MM.1S (cell line): ENCODE results near the gene SLC25A34.

Source experiments
- DNase-seq: peaks from one replicate; pipeline ENCODE4 v3.0.0-alpha.2; 2015
- H2AFZ ChIP-seq: fragments of 300-600 bp; sonication (generic); 2 replicates; pipeline ENCODE4 v1.6.0; 2016; ENCODE audit warnings: antibody characterized with exemption, low read length
- H3F3A ChIP-seq: fragments of 300-600 bp; sonication (generic); 2 replicates; pipeline ENCODE4 v1.6.1; 2016; ENCODE audit warnings: mild to moderate bottlenecking, antibody characterized with exemption, low read length, moderate library complexity, mixed read lengths; ENCODE audit not compliant: insufficient read depth
- H3K27ac ChIP-seq: fragments of 300-600 bp; sonication (generic); 2 replicates; pipeline ENCODE4 v1.5.1; 2016; ENCODE audit warnings: mild to moderate bottlenecking, low read length
- H3K27me3 ChIP-seq: fragments of 300-600 bp; sonication (generic); replicated peaks from 2 replicates; pipeline ENCODE4 v1.6.0; 2016; ENCODE audit warnings: low read length; ENCODE audit not compliant: insufficient read depth
- H3K36me3 ChIP-seq: fragments of 300-600 bp; sonication (generic); replicated peaks from 2 replicates; pipeline ENCODE4 v1.6.1; 2016; ENCODE audit warnings: mild to moderate bottlenecking, low read length, mixed read lengths; ENCODE audit not compliant: insufficient read depth
- H3K4me1 ChIP-seq: fragments of 300-600 bp; sonication (generic); 2 replicates; pipeline ENCODE4 v1.6.1; 2016; ENCODE audit warnings: low read length, mixed read lengths
- H3K4me2 ChIP-seq: fragments of 300-600 bp; sonication (generic); 2 replicates; pipeline ENCODE4 v1.6.0; 2016; ENCODE audit warnings: low read depth, low read length
- H3K4me3 ChIP-seq: fragments of 300-600 bp; sonication (generic); 2 replicates; pipeline ENCODE4 v1.5.1; 2016; ENCODE audit warnings: low read length, mixed read lengths
- H3K79me2 ChIP-seq: fragments of 300-600 bp; sonication (generic); 2 replicates; pipeline ENCODE4 v1.6.1; 2016; ENCODE audit warnings: mixed run types, low read length, mixed read lengths
- H3K9ac ChIP-seq: fragments of 300-600 bp; sonication (generic); 2 replicates; pipeline ENCODE4 v1.6.1; 2016; ENCODE audit warnings: low read length, mixed read lengths
- H3K9me2 ChIP-seq: fragments of 300-600 bp; sonication (generic); replicated peaks from 2 replicates; pipeline ENCODE4 v1.6.1; 2016; ENCODE audit warnings: mild to moderate bottlenecking, low read length, mixed read lengths; ENCODE audit not compliant: insufficient read depth
- H3K9me3 ChIP-seq: fragments of 300-600 bp; sonication (generic); replicated peaks from 2 replicates; pipeline ENCODE4 v1.6.1; 2016; ENCODE audit warnings: mild to moderate bottlenecking, low read length, mixed read lengths; ENCODE audit not compliant: insufficient read depth
- H4K20me1 ChIP-seq: fragments of 300-600 bp; sonication (generic); 2 replicates; pipeline ENCODE4 v1.6.1; 2016; ENCODE audit warnings: mild to moderate bottlenecking, low read length, moderate library complexity, mixed read lengths; ENCODE audit not compliant: insufficient read depth
- EZH2 ChIP-seq: fragments of 300-600 bp; sonication (generic); optimal IDR thresholded peaks from 2 replicates; pipeline ENCODE3; 2017; ENCODE audit warnings: low read depth, mild to moderate bottlenecking, antibody characterized with exemption, low read length, mixed read lengths
- EZH2phosphoT487 ChIP-seq: fragments of 300-600 bp; sonication (generic); IDR thresholded peaks from 2 replicates; pipeline ENCODE4 v1.6.1; 2018; ENCODE audit warnings: antibody characterized with exemption, low read length
- TF ChIP-seq, protein P1 (sequence below): fragments of 300-600 bp; sonication (generic); IDR thresholded peaks from 2 replicates; pipeline ENCODE4 v1.5.1; 2016; ENCODE audit warnings: antibody characterized with exemption, low read length, mixed read lengths

Gene SLC25A34

GRCh38 chr1:15764890-15765289, 28.8 kb downstream of the SLC25A34 start:
- no peaks in the 10 kb centered on the region for H3K4me1 ChIP-seq
- no peak overlapping the region for H3K9ac ChIP-seq
- no peak for DNase-seq
- H4K20me1 ChIP-seq, result no peaks in the 10 kb centered on the region
- no peak overlapping the region for H3K4me3 ChIP-seq
- H3K27ac ChIP-seq, result no peak overlapping the region
- no peak overlapping the region for H2AFZ ChIP-seq
- H3F3A ChIP-seq, result no peaks in the 10 kb centered on the region
- H3K79me2 ChIP-seq, result no peaks in the 10 kb centered on the region
- H3K36me3 ChIP-seq, result no peaks in the 10 kb centered on the region
- peaks cover 17% of the 10 kb centered on the region for H3K27me3 ChIP-seq
- no peak overlapping the region for H3K4me2 ChIP-seq
- H3K9me2 ChIP-seq, result no peaks in the 10 kb centered on the region
- TF ChIP-seq EZH2phosphoT487 (no peak), EZH2 (no peak)
- TF ChIP-seq, protein P1, sequence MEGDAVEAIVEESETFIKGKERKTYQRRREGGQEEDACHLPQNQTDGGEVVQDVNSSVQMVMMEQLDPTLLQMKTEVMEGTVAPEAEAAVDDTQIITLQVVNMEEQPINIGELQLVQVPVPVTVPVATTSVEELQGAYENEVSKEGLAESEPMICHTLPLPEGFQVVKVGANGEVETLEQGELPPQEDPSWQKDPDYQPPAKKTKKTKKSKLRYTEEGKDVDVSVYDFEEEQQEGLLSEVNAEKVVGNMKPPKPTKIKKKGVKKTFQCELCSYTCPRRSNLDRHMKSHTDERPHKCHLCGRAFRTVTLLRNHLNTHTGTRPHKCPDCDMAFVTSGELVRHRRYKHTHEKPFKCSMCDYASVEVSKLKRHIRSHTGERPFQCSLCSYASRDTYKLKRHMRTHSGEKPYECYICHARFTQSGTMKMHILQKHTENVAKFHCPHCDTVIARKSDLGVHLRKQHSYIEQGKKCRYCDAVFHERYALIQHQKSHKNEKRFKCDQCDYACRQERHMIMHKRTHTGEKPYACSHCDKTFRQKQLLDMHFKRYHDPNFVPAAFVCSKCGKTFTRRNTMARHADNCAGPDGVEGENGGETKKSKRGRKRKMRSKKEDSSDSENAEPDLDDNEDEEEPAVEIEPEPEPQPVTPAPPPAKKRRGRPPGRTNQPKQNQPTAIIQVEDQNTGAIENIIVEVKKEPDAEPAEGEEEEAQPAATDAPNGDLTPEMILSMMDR, result no peak
- H3K9me3 ChIP-seq, result no peaks in the 10 kb centered on the region

DNA sequence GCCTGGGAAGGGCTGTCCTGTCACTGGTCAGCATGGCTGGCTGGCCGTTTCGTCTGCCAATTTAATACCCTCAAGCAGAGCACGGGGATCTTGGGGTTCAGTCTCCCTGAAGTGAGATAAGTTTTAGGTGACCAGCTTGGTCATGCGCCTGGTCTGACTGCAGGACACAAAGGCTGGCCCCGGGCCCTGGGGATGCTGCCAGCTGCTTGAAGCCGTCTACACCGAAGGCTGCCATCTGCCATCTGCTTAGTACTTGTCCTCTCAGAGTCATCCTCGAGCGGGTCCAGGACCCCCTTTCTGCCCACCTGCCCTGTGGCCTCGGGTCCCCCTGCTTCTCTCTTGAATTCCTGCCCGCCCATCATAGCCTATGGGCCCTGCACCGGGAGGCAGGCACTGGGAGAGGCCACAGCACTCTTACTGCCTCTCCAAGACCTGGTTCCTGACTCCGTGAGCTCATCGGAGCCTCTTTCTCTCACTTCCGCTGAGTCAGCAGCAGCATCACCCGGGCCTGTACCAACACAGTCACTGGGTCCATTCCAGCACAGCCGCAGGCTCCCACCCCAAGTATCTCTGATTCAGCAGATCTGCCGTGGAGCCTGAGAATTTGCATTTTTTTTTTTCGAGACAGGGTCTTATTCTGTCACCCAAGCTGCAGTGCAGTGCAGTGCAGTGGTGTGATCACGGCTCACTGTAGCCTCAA, 29.6 kb downstream of the SLC25A34 start:
- Histone ChIP-seq H3K4me2 (no peak overlapping the region), H3F3A (no peaks in the 10 kb centered on the region), H3K27me3 (peaks cover 14% of the 10 kb centered on the region), H3K4me3 (no peak overlapping the region), H4K20me1 (no peaks in the 10 kb centered on the region), H3K9me3 (no peaks in the 10 kb centered on the region), H3K79me2 (no peaks in the 10 kb centered on the region), H3K4me1 (no peaks in the 10 kb centered on the region), H3K9ac (no peak overlapping the region), H3K9me2 (no peaks in the 10 kb centered on the region), H3K36me3 (no peaks in the 10 kb centered on the region), H3K27ac (no peak overlapping the region), H2AFZ (no peak overlapping the region)
- DNase-seq, result peak; percentile 45
- no peak for TF ChIP-seq EZH2phosphoT487
- TF ChIP-seq, protein P1, result no peak
- no peak for TF ChIP-seq EZH2

DNA sequence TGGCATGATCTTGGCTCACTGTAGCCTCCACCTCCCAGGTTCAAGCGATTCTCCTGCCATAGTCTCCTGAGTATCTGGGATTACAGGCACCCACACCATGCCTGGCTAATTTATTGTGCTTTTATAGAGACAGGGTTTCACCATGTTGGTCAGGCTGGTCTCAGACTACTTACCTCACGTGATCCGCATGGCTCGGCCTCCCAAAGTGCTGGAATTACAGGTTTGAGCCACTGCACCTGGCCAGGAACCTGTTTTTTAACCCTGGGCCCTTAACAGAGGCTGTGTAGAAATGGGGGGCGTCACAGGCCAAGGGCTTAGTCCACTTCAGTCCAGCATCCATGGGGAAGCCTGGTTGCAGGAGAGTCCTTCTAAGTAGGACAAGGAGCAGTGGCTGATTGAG, 31.9 kb downstream of the SLC25A34 start:
- Histone ChIP-seq H3F3A (no peaks in the 10 kb centered on the region), H3K4me2 (no peak overlapping the region), H3K27me3 (no peaks in the 10 kb centered on the region), H3K9me3 (no peaks in the 10 kb centered on the region), H3K9ac (no peak overlapping the region), H3K4me3 (no peak overlapping the region), H3K9me2 (no peaks in the 10 kb centered on the region), H3K36me3 (no peaks in the 10 kb centered on the region), H2AFZ (no peak overlapping the region), H3K79me2 (no peaks in the 10 kb centered on the region), H3K4me1 (no peaks in the 10 kb centered on the region), H3K27ac (no peak overlapping the region), H4K20me1 (no peaks in the 10 kb centered on the region)
- no peak for DNase-seq
- TF ChIP-seq EZH2phosphoT487, result no peak
- no peak for TF ChIP-seq EZH2
- TF ChIP-seq, protein P1, result no peak
